GF-D8 (cell line): ENCODE data around the gene STARD9.
"Not testable (repeated sequence)": the region's sequence is repeated elsewhere in the genome, so short reads cannot be mapped to it uniquely, and the experiment has no call there.

Source experiments
- DNase-seq: peaks from one replicate; lab custom pipeline; 2025; lab: John Stamatoyannopoulos, UW

The STARD9 gene

DNA sequence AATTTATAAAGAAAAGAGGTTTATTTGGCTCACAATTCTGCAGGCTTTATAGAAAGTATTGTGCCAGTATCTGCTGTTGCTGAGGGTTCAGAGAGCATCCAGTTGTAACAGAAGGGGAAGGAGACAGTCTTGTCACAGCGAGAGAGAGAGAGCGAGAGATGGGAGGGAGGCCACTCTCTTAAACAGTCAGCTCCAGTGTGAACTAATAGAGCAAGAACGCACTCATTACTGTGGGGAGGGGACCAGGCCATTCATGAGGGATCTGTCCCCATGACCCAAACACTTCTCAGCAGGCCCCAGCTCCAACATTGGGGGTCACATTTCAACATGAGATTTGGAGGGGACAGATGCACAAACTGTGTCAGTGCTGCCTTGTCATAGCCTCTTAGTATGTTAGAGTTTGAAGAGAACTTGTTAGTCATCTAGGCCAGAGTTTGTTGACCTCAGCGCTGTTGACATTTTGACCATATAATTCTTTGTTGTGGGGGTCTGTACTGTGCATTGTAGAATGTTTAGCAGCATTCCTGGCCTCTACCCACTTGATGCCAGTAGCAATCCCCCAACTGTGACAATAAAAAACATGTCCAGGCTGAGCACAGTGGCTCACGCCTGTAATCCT is 15.3 kb downstream of the STARD9 start:
- DNase-seq: no peak

DNA sequence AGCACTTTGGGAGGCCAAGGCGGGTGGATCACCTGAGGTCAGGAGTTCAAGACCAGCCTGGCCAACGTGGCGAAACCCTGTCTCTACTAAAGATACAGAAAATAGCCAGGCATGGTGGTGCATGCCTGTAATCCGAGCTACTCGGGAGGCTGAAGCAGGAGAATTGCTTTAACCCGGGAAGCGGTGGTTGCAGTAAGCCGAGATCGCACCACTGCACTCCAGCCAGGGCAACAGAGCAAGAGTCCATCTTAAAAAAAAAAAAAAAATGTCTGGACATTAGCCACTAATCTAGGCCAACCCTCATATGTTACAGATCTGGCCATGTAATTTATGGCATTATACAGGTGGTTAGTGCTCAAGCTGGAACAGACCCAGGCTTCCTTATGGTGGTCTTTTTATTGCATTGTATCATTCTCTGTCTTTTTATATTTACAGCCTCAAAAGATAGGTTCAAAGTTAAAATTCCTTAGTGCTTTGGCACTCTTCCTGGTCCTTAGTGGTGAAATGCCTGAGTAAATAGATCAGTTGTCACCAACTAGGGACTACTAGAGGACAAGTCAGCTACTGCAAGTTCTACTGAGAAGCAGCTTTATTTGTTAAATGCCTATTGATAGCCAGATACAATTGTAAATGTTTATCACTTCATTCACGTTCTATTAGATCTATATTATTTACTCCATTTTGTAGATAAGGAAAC is 16.0 kb downstream of the STARD9 start:
- no peak for DNase-seq

DNA sequence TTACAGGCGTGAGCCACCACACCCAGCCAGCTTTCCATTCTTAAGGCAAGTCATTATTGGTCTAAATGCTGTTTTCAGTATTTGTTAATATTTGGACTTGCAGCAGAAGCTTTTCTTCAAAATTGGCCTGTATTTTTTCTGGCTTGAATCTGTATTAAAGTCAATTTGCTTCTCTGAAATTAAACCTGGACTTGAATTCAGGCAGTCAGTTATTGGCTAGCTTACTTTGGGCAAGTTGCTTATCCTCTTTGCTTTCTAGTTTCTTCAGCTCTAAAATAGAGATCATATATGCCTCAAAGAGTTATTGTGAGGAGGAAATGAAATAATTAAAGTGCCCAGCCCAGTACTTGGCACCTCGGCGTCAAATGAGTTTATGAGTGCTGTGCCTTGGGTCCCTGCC is 17.3 kb downstream of the STARD9 start:
- DNase-seq: no peak

DNA sequence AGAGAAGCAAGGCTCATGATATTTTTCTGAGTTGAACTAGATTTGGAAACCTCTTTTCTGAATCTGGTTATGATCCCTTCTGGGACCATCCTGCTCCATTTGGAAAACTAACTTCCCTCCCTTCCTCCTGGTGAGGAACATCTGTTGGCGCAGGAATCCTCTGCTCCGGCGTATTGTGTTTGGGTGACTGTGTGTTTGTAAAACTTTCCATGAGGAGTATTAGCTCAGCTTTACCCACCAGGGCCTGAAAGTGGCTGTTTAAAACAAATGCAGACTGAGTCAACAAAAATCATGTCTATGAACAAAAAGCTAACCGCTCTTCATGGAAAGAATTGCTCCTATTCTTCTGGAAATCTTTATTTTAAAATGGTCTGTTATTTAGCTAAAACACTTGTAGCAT is 17.7 kb downstream of the STARD9 start:
- no peak for DNase-seq

GRCh38 chr15:42594095-42594494 is 18.7 kb downstream of the STARD9 start:
- no peak for DNase-seq

- no peak for DNase-seq
Measured at GRCh38 chr15:42595626-42596240, 20.3 kb downstream of the STARD9 start.

DNA sequence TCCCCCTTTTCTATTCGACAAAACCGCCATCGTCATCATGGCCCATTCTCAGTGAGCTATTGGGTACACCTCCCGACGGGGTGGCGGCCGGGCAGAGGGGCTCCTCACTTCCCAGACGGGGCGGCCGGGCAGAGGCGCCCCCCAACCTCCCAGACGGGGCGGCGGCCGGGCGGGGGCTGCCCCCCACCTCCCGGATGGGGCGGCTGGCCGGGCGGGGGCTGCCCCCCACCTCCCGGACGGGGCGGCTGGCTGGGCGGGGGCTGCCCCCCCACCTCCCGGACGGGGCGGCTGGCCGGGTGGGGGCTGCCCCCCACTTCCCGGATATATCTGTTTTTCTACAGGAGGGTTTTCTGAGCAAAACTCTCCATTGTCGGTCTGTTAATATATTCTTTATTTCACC is 25.9 kb downstream of the STARD9 start:
- not testable (repeated sequence) for DNase-seq

DNA sequence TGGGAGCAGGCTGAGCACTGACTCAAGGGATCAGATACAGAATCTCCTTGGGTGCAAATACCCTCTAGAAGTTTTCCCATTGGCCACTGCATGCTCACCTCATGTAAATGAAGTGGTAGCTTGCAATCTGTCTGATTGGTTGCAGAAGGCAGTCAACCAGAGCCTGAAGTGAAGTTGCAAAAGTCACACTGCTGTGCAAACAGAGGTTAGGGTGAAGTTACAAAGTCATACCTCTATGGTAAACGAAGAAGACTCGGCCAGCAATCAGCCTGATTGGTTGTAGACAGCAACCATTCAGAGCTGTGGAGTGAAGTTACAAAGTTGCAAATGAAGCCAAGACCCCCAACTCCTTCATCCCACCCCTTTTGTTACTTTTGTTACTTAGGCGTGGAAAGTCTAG is 27.1 kb downstream of the STARD9 start:
- DNase-seq: no peak

- no peak for DNase-seq
Measured at GRCh38 chr15:42603978-42604377, 28.6 kb downstream of the STARD9 start.

- DNase-seq: peak; percentile 52
Measured at GRCh38 chr15:42604894-42605744, 29.7 kb downstream of the STARD9 start.

GRCh38 chr15:42605796-42606195 is 30.4 kb downstream of the STARD9 start:
- no peak for DNase-seq

GRCh38 chr15:42608110-42608531 is 32.7 kb downstream of the STARD9 start:
- peak; percentile 93 for DNase-seq

DNA sequence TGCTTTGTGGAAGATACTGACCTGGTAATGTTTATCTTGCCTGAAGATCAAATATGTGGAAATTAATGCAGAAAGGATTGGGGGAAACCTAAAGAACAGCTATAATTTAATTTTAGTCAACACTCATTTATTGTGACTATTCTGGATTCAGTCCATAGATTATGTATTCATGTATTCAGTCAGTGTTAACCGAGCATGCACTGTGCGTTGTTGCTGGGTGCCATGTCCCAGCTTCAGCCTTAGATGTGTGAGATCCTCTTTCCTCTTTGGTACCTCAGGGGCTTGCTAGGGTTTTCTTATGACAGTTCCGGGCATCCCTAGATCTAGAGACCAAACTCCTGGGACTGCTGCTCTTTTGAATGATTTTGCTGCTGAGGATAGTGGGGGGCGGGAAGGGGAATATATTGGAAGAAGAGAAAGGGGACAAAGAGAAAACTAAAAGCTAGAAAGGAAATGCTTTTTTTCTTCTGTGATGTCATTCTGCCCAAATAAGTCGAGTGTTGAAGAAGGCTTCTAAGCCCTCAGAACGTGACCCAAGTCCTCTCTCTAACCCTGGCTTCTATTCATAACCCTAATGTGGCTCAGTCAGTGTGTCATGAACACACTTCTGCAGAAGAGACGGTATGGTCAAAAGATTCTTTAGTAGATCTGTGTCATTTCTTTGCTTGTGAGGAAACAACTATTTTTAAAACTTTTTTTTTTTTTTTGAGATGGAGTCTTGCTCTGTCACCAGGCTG is 33.5 kb downstream of the STARD9 start:
- no peak for DNase-seq

DNA sequence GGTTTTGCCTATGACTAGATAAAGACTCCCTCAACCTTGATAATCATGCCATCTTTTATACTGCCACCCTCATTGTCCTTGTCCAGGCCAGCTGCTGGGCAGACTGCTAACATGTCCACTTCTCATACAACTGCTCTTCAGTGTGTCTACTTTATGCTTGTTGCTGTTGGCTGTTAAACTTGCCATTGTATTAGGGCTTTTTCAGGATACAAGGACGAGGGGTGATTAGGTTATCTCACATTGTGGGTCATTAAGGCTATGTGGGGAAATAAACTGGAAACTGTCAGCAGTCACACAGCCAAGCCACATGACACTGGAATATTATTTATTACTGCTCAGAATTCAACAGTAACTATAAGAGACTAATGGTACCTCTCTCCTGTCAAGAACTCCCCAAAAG is 36.1 kb downstream of the STARD9 start:
- no peak for DNase-seq

DNA sequence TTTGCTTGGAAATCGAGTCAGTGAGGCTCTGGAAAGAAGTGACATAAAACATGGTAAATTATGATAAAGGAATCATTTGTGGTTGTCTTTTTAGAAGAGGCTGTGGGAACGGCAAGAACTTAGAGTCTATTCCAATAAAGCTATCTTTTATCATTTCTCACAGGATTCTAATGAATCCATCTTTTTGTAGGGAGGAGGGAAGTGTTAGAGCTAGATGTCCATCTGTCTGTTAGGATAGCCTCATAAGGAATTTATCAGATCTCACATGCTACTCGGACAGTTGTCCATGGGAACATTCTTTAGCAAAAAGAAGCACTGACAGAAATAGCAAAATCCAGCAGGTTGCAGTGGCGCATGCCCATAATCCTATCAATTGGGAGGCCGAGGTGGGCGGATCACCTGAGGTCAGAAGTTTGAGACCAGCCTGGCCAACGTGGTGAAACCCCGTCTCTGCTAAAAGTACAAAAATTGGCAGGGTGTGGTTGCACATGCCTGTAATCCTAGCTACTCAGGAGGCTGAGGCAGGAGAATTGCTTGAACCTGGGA is 37.0 kb downstream of the STARD9 start:
- no peak for DNase-seq

DNA sequence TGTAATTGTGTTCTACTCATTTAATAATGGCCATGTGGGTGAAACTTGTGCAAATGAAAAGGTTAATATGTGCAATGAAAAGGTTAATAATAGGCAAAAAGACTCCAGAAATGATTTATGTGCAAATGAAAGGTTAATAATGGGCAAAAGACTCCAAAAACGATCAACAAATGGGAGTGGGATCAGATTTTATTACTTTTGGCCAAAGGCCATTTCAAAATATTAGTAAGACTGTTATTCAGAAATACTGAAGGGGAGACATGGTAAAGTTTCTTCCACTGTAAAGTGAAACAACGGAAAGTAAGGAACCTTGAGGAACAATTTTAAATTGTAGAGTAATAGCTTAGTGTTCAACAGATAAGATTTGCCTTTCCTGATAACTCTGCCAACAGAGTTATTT is 40.7 kb downstream of the STARD9 start:
- no peak for DNase-seq

- DNase-seq: no peak
Measured at GRCh38 chr15:42619656-42620371, 44.4 kb downstream of the STARD9 start.

DNA sequence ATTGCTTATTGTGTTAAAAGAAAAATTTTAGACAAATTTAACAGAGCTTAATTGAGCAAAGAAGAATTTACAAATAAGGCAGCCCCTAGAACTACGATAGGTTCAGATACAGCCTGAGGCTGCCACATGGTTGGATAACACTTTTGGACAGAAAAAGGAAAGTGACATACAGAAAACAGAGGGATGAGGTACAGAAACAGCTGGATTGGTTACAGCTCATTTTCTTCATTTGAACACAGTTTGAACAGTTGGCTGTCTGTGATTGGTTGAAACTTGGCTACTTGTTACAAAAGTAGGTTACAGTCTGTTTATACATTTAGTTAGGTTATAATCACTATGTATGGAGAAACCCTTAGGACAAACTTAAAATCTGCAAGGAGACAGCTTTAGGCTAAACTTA is 46.0 kb downstream of the STARD9 start:
- DNase-seq: no peak

GRCh38 chr15:42621996-42622925 is 46.9 kb downstream of the STARD9 start:
- DNase-seq: no peak

DNA sequence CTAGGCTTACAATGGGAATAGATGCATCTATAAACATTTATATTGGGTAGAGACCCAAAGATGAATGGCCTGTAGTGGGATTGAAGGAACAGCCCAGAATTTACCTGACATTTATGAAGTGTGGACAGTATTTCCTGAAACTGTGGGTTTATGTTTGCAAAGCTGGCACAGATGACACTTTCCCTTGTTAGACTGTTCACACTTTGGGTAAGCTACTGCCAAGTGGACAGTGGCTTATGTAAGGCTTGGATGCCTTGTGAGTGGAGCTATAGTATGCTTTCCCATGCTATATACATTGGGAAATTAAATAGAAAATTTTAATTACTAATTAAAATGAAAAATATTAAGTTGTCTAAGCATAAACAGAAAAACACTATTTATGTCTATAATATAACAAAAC is 48.5 kb downstream of the STARD9 start:
- no peak for DNase-seq
